CD8-positive, alpha-beta memory T cell (primary cell): Measurements from ENCODE around the gene CCDC148. TPM values are rescaled to one million over a fixed set of nuclear protein-coding genes. Genes with fewer than 3 reads are reported as not detected.

Experiments used
- CTCF ChIA-PET: fragments of 350-600 bp; sonication (Branson Sonifier 250); formaldehyde crosslinking; loops from one replicate; lab custom pipeline; 2021; ENCODE audit warnings: antibody characterized with exemption; lab: Charles Lee
- POLR2A ChIA-PET: fragments of 350-600 bp; sonication (Branson Sonifier 250); formaldehyde crosslinking; loops from one replicate; lab custom pipeline; 2021; ENCODE audit warnings: antibody characterized with exemption; lab: Charles Lee
- DNase-seq, 5 donors: peaks; one replicate each; pipeline versions ENCODE4 v3.0.0 to v3.0.0-alpha.2; 2020 to 2022; ENCODE audit warnings: mixed read lengths in 1 of 5
- H3K27ac ChIP-seq: one replicate; pipeline ENCODE4 v1.7.0; 2013; ENCODE audit warnings: low read depth, mild to moderate bottlenecking, low read length, moderate library complexity
- H3K27me3 ChIP-seq: 2 replicates; pipeline ENCODE4 v1.7.0; 2013; ENCODE audit warnings: low read length, mild to moderate bottlenecking; ENCODE audit not compliant: insufficient read depth, poor library complexity, severe bottlenecking
- H3K36me3 ChIP-seq: 2 replicates; pipeline ENCODE4 v1.7.0; 2013; ENCODE audit warnings: mild to moderate bottlenecking, low read length, moderate library complexity; ENCODE audit not compliant: insufficient read depth
- H3K4me1 ChIP-seq: 2 replicates; pipeline ENCODE4 v1.7.0; 2013; ENCODE audit warnings: mild to moderate bottlenecking, low read length, moderate library complexity; ENCODE audit not compliant: insufficient read depth
- H3K4me3 ChIP-seq: 2 replicates; pipeline ENCODE4 v1.7.0; 2013; ENCODE audit warnings: mild to moderate bottlenecking, low read length
- H3K9me3 ChIP-seq: 2 replicates; pipeline ENCODE4 v1.7.0; 2013; ENCODE audit warnings: mild to moderate bottlenecking, low read length
- H3K27ac Mint-ChIP-seq, 8 donors: one replicate each; pipeline ENCODE4 v1.8.0; 2020 to 2021; ENCODE audit warnings: mixed read lengths in 8 of 8, mild to moderate bottlenecking in 6 of 8, inconsistent platforms in 3 of 8, moderate library complexity in 3 of 8
- H3K27me3 Mint-ChIP-seq, 2 donors: one replicate each; pipeline ENCODE4 v1.8.0; 2020 to 2021; ENCODE audit warnings: mixed read lengths in 2 of 2, mild to moderate bottlenecking in 1 of 2, moderate library complexity in 1 of 2
- H3K36me3 Mint-ChIP-seq, 3 donors: one replicate each; pipeline ENCODE4 v1.8.0; 2020 to 2021; ENCODE audit warnings: mixed read lengths in 3 of 3, inconsistent platforms in 1 of 3, mild to moderate bottlenecking in 1 of 3
- H3K4me1 Mint-ChIP-seq, 3 donors: one replicate each; pipeline ENCODE4 v1.8.0; 2020 to 2021; ENCODE audit warnings: mixed read lengths in 3 of 3, inconsistent platforms in 1 of 3, mild to moderate bottlenecking in 1 of 3
- H3K4me3 Mint-ChIP-seq, 7 donors: one replicate each; pipeline ENCODE4 v1.8.0; 2020 to 2021; ENCODE audit warnings: mixed read lengths in 7 of 7, mild to moderate bottlenecking in 6 of 7, moderate library complexity in 4 of 7, inconsistent platforms in 2 of 7
- H3K9me3 Mint-ChIP-seq, 5 donors: one replicate each; pipeline ENCODE4 v1.8.0; 2020 to 2022; ENCODE audit warnings: mixed read lengths in 5 of 5, mild to moderate bottlenecking in 3 of 5, moderate library complexity in 2 of 5, inconsistent platforms in 1 of 5
- polyA plus RNA-seq: library from polyadenylated mRNA; unstranded; fragments of 300-500 nt; fragmentation: Illumina TruSeq; gene quantifications from one replicate; pipeline ENCODE4 v1.2.3, GENCODE V29; 2021
- total RNA-seq, 2 experiments: library from RNA; stranded (reverse); gene quantifications; one replicate each; pipeline ENCODE4 v1.2.3, GENCODE V29; 2021

Gene CCDC148
- total and polyA plus RNA-seq, 3 experiments from 2014 or later: 0.40 TPM; not detected in 2

GRCh38 chr2:158393886-158394285 is 62.7 kb downstream of the CCDC148 start:
- no peak overlapping the region for H3K27ac Mint-ChIP-seq
- H3K27ac ChIP-seq: no peak overlapping the region
- POLR2A ChIA-PET: no interaction called here
- H3K4me1 Mint-ChIP-seq: peaks cover 6 to 8% (median 8%) of the 10 kb centered on the region in 3 donors
- no peaks in the 10 kb centered on the region for H3K36me3 ChIP-seq
- no peak for DNase-seq
- H3K9me3 ChIP-seq: no peaks in the 10 kb centered on the region
- no peaks in the 10 kb centered on the region for H3K9me3 Mint-ChIP-seq
- H3K4me3 ChIP-seq: no peak overlapping the region
- H3K36me3 Mint-ChIP-seq: peaks cover 0 to 4% (median 0%) of the 10 kb centered on the region in 3 donors
- H3K27me3 ChIP-seq: no peaks in the 10 kb centered on the region
- no peak overlapping the region for H3K4me3 Mint-ChIP-seq
- CTCF ChIA-PET: no interaction called here
- peaks cover 11 to 22% of the 10 kb centered on the region in 2 donors for H3K27me3 Mint-ChIP-seq
- H3K4me1 ChIP-seq: no peaks in the 10 kb centered on the region

DNA sequence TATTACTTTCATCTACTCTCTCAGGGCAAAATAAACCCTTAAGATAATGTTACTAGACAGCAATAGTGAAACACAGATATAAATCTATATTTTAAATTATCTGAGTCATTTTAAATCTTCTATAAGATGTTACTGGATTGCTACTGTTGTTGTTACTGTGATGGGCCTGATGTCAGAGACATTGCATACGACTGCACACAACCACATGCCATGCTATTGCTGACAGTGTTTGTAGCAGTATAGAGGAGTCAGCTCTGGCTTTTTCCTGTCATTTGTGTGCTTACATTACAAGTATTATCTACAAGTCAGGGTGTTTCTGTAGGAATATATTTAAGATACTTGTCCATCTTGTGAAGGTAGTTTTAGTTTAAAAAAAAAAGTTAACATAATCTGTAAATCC is 63.9 kb downstream of the CCDC148 start:
- DNase-seq: no peak
- no peak overlapping the region for H3K27ac ChIP-seq
- H3K27me3 ChIP-seq: no peaks in the 10 kb centered on the region
- H3K9me3 Mint-ChIP-seq: no peaks in the 10 kb centered on the region
- H3K9me3 ChIP-seq: no peaks in the 10 kb centered on the region
- peaks cover 0 to 4% (median 0%) of the 10 kb centered on the region in 3 donors for H3K36me3 Mint-ChIP-seq
- no peaks in the 10 kb centered on the region for H3K36me3 ChIP-seq
- peaks cover 11 to 15% of the 10 kb centered on the region in 2 donors for H3K27me3 Mint-ChIP-seq
- ChIA-PET POLR2A (no interaction called here), CTCF (no interaction called here)
- H3K27ac Mint-ChIP-seq: no peak overlapping the region
- no peak overlapping the region for H3K4me3 Mint-ChIP-seq
- H3K4me3 ChIP-seq: no peak overlapping the region
- no peaks in the 10 kb centered on the region for H3K4me1 ChIP-seq
- peaks cover 6 to 8% (median 8%) of the 10 kb centered on the region in 3 donors for H3K4me1 Mint-ChIP-seq

GRCh38 chr2:158391876-158392275 is 64.7 kb downstream of the CCDC148 start:
- Histone ChIP-seq H3K27ac (no peak overlapping the region), H3K36me3 (no peaks in the 10 kb centered on the region), H3K9me3 (no peaks in the 10 kb centered on the region), H3K27me3 (no peaks in the 10 kb centered on the region), H3K4me1 (no peaks in the 10 kb centered on the region), H3K4me3 (no peak overlapping the region)
- peak overlapping the region in 2 of 8 donors; percentile 25 to 58 for H3K27ac Mint-ChIP-seq
- H3K9me3 Mint-ChIP-seq: no peaks in the 10 kb centered on the region
- peaks cover 6 to 7% of the 10 kb centered on the region in 2 donors for H3K27me3 Mint-ChIP-seq
- no peak overlapping the region for H3K4me3 Mint-ChIP-seq
- POLR2A ChIA-PET: no interaction called here
- no peak for DNase-seq
- peaks cover 6 to 8% (median 8%) of the 10 kb centered on the region in 3 donors for H3K4me1 Mint-ChIP-seq
- peaks cover 0 to 4% (median 0%) of the 10 kb centered on the region in 3 donors for H3K36me3 Mint-ChIP-seq
- CTCF ChIA-PET: no interaction called here

DNA sequence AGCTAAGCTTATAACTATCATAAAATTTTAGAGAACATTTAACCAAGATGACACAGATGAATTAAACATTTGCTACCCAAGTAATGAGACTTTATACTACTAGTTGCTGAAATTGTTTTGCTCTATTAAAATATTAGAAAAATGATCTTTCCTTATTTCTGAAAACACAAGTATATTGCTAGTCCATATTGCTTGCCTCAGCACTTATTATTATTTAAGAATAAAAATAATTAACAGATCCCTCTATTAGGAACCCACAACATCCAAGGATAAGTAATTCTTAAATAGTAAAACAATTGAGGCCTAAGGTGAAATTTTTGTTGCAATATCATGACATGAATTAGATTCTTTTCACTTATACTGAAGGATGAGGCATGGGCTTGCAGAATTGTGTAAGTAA is 65.2 kb downstream of the CCDC148 start:
- Mint-ChIP-seq H3K36me3 (peaks cover 0 to 1% (median 0%) of the 10 kb centered on the region in 3 donors), H3K4me1 (peaks cover 6 to 8% (median 8%) of the 10 kb centered on the region in 3 donors), H3K9me3 (no peaks in the 10 kb centered on the region), H3K4me3 (no peak overlapping the region), H3K27ac (peak overlapping the region in 1 of 8 donors; percentile 58), H3K27me3 (peaks cover 2 to 6% of the 10 kb centered on the region in 2 donors)
- no peaks in the 10 kb centered on the region for H3K9me3 ChIP-seq
- POLR2A ChIA-PET: no interaction called here
- no peak overlapping the region for H3K27ac ChIP-seq
- H3K4me3 ChIP-seq: no peak overlapping the region
- CTCF ChIA-PET: no interaction called here
- DNase-seq: no peak
- no peaks in the 10 kb centered on the region for H3K36me3 ChIP-seq
- H3K4me1 ChIP-seq: no peaks in the 10 kb centered on the region
- no peaks in the 10 kb centered on the region for H3K27me3 ChIP-seq

DNA sequence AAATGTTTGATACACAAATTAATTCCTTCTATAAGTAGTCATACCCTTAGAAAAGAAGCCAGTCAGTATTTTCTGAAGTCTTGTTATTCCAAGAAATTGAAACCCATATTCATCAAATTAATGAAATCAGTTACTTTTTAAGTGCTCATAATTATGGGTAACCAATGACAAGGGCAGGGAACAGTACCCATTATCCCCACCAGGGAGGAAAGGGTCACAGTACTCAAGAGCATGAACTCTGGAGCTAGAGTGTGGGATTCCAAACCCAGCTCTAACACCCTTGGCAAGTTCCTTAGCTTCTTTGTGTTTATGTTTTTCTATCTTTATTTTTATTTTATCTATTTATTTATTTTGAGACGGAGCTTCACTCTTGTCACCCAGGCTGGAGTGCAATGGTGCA is 68.4 kb downstream of the CCDC148 start:
- Histone ChIP-seq H3K4me3 (no peak overlapping the region), H3K9me3 (no peaks in the 10 kb centered on the region), H3K27me3 (no peaks in the 10 kb centered on the region), H3K4me1 (no peaks in the 10 kb centered on the region), H3K27ac (no peak overlapping the region), H3K36me3 (no peaks in the 10 kb centered on the region)
- no peak overlapping the region for H3K27ac Mint-ChIP-seq
- ChIA-PET CTCF (no interaction called here), POLR2A (no interaction called here)
- no peaks in the 10 kb centered on the region for H3K36me3 Mint-ChIP-seq
- no peak overlapping the region for H3K4me3 Mint-ChIP-seq
- H3K27me3 Mint-ChIP-seq: peaks cover 3 to 6% of the 10 kb centered on the region in 2 donors
- H3K9me3 Mint-ChIP-seq: no peaks in the 10 kb centered on the region
- H3K4me1 Mint-ChIP-seq: peaks cover 6 to 8% (median 8%) of the 10 kb centered on the region in 3 donors
- DNase-seq: no peak

DNA sequence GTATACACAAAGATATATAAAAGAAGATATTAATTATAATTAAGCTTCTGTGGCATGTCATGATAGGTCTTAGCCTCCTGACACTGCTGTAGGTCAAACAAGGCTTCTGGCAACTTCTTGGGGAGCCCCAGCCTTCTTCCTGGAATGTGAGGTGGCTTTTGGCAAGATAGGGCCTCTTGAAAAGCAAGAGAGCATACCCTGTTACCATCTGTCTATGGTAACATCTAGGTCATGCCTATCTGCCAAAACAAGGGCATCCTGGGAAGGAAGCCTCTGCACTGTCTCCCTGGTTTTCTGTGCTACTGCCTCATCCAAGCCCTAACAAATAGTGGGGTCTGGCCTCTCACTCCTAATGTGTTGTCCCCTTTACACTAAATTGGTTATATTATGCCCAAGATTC is 70.9 kb downstream of the CCDC148 start:
- CTCF ChIA-PET: no interaction called here
- Mint-ChIP-seq H3K4me3 (no peak overlapping the region), H3K36me3 (no peaks in the 10 kb centered on the region), H3K4me1 (no peaks in the 10 kb centered on the region), H3K27ac (no peak overlapping the region), H3K27me3 (peaks cover 6 to 11% of the 10 kb centered on the region in 2 donors), H3K9me3 (no peaks in the 10 kb centered on the region)
- DNase-seq: no peak
- Histone ChIP-seq H3K27me3 (no peaks in the 10 kb centered on the region), H3K36me3 (no peaks in the 10 kb centered on the region), H3K4me1 (no peaks in the 10 kb centered on the region), H3K4me3 (no peak overlapping the region), H3K27ac (no peak overlapping the region), H3K9me3 (no peaks in the 10 kb centered on the region)
- POLR2A ChIA-PET: no interaction called here

GRCh38 chr2:158381978-158382377 is 74.6 kb downstream of the CCDC148 start:
- Histone ChIP-seq H3K36me3 (no peaks in the 10 kb centered on the region), H3K4me3 (no peak overlapping the region), H3K4me1 (no peaks in the 10 kb centered on the region), H3K27me3 (no peaks in the 10 kb centered on the region), H3K9me3 (no peaks in the 10 kb centered on the region), H3K27ac (no peak overlapping the region)
- no peak overlapping the region for H3K27ac Mint-ChIP-seq
- H3K36me3 Mint-ChIP-seq: no peaks in the 10 kb centered on the region
- H3K4me3 Mint-ChIP-seq: no peak overlapping the region
- DNase-seq: no peak
- ChIA-PET POLR2A (no interaction called here), CTCF (no interaction called here)
- no peaks in the 10 kb centered on the region for H3K9me3 Mint-ChIP-seq
- peaks cover 8 to 10% of the 10 kb centered on the region in 2 donors for H3K27me3 Mint-ChIP-seq
- H3K4me1 Mint-ChIP-seq: no peaks in the 10 kb centered on the region

DNA sequence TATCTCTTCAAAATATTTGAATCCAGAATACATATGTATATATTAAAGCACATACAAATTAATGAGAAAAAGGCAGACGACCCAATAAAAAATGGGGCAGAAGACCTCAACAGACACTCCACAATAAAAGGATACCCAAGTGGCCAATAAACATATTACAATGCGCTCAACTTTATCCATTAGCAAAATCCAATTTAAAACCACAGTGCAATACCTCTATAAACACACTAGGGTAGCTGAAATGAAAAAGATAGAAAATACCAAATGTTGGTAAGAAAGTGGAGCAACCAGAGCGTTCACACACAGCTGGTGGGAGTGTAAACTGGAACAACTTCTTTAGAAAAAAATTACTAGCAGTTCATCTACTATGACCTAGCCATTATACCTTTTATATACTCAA is 75.3 kb downstream of the CCDC148 start:
- H3K27ac Mint-ChIP-seq: no peak overlapping the region
- POLR2A ChIA-PET: no interaction called here

More for the DNA sequence above, 75.3 kb downstream of the CCDC148 start:
- Mint-ChIP-seq H3K36me3 (no peaks in the 10 kb centered on the region), H3K9me3 (no peaks in the 10 kb centered on the region), H3K4me3 (no peak overlapping the region), H3K27me3 (peaks cover 12% of the 10 kb centered on the region in 2 donors), H3K4me1 (no peaks in the 10 kb centered on the region)
- Histone ChIP-seq H3K36me3 (no peaks in the 10 kb centered on the region), H3K4me1 (no peaks in the 10 kb centered on the region), H3K27ac (no peak overlapping the region), H3K27me3 (no peaks in the 10 kb centered on the region), H3K4me3 (no peak overlapping the region), H3K9me3 (no peaks in the 10 kb centered on the region)
- CTCF ChIA-PET: no interaction called here
- DNase-seq: no peak
